Astrocyte (in vitro differentiated cells and primary cell): ENCODE results near the gene SHC3. TPM values are rescaled to one million over a fixed set of nuclear protein-coding genes. Genes with fewer than 3 reads are reported as not detected.

ENCODE experiments used
- DNase-seq: peaks from one replicate; pipeline ENCODE4 v3.0.0-alpha.2; 2010; ENCODE audit warnings: low read depth
- FAIRE-seq: peaks from 2 replicates; lab custom pipeline; 2011; peaks lifted over from hg19 to GRCh38; lab: Jason Lieb, UNC
- H2AFZ ChIP-seq: 2 replicates; pipeline ENCODE4 v1.6.0; 2012; ENCODE audit warnings: low read depth, low read length, inconsistent platforms
- H3K27ac ChIP-seq: 2 replicates; pipeline ENCODE4 v1.5.1; 2011; ENCODE audit warnings: low read depth, low read length, inconsistent platforms
- H3K27me3 ChIP-seq: 2 replicates; pipeline ENCODE4 v1.6.0; 2011; ENCODE audit warnings: low read length, inconsistent platforms; ENCODE audit not compliant: insufficient read depth
- H3K36me3 ChIP-seq: 2 replicates; pipeline ENCODE4 v1.5.1; 2011; ENCODE audit warnings: low read length, inconsistent platforms; ENCODE audit not compliant: insufficient read depth
- H3K4me1 ChIP-seq: 2 replicates; pipeline ENCODE4 v1.5.1; 2011; ENCODE audit warnings: low read length, inconsistent platforms; ENCODE audit not compliant: insufficient read depth
- H3K4me2 ChIP-seq: 2 replicates; pipeline ENCODE4 v1.6.0; 2012; ENCODE audit warnings: low read length, inconsistent platforms
- H3K4me3 ChIP-seq: 2 replicates; pipeline ENCODE4 v1.5.1; 2011; ENCODE audit warnings: low read depth, mild to moderate bottlenecking, low read length, inconsistent platforms; ENCODE audit not compliant: insufficient read depth
- H3K79me2 ChIP-seq: 2 replicates; pipeline ENCODE4 v1.6.0; 2012; ENCODE audit warnings: mild to moderate bottlenecking, low read length, inconsistent platforms; ENCODE audit not compliant: insufficient read depth
- H3K9ac ChIP-seq: 2 replicates; pipeline ENCODE4 v1.6.0; 2012; ENCODE audit warnings: mild to moderate bottlenecking, low read length, inconsistent platforms
- H3K9me3 ChIP-seq: 2 replicates; pipeline ENCODE4 v1.5.1; 2012; ENCODE audit warnings: low read depth, mild to moderate bottlenecking, low read length, inconsistent platforms; ENCODE audit not compliant: insufficient read depth
- H4K20me1 ChIP-seq: 2 replicates; pipeline ENCODE4 v1.6.0; 2012; ENCODE audit warnings: low read length, inconsistent platforms; ENCODE audit not compliant: insufficient read depth
- H3K27ac Mint-ChIP-seq: one replicate; pipeline ENCODE4 v1.8.0; 2021; ENCODE audit warnings: mild to moderate bottlenecking, mixed read lengths; ENCODE audit not compliant: unreplicated experiment
- H3K27me3 Mint-ChIP-seq: one replicate; pipeline ENCODE4 v1.8.0; 2021; ENCODE audit warnings: low read depth, mixed read lengths; ENCODE audit not compliant: unreplicated experiment
- H3K36me3 Mint-ChIP-seq: one replicate; pipeline ENCODE4 v1.8.0; 2021; ENCODE audit warnings: low read depth, mixed read lengths; ENCODE audit not compliant: unreplicated experiment
- H3K4me1 Mint-ChIP-seq: one replicate; pipeline ENCODE4 v1.8.0; 2021; ENCODE audit warnings: low read depth, mixed read lengths; ENCODE audit not compliant: unreplicated experiment
- H3K4me3 Mint-ChIP-seq: one replicate; pipeline ENCODE4 v1.8.0; 2021; ENCODE audit warnings: mild to moderate bottlenecking, moderate library complexity, mixed read lengths; ENCODE audit not compliant: unreplicated experiment
- H3K9me3 Mint-ChIP-seq: one replicate; pipeline ENCODE4 v1.8.0; 2021; ENCODE audit warnings: mild to moderate bottlenecking, mixed read lengths; ENCODE audit not compliant: unreplicated experiment
- CTCF ChIP-seq: IDR thresholded peaks from 2 replicates; pipeline ENCODE4 v1.5.1; 2011; ENCODE audit warnings: low read depth, mild to moderate bottlenecking, inconsistent platforms, low read length, moderate library complexity; ENCODE audit not compliant: insufficient read depth
- EZH2 ChIP-seq: IDR thresholded peaks from 2 replicates; pipeline ENCODE4 v1.6.1; 2012; ENCODE audit warnings: mild to moderate bottlenecking, low read length, inconsistent platforms; ENCODE audit not compliant: insufficient read depth
- total RNA-seq: library from RNA; stranded (reverse); gene quantifications from 2 replicates; pipeline ENCODE4 v1.2.1, GENCODE V29; 2021

Gene SHC3
- total RNA-seq, 1 donor from 2014 or later: 4.6 TPM

DNA sequence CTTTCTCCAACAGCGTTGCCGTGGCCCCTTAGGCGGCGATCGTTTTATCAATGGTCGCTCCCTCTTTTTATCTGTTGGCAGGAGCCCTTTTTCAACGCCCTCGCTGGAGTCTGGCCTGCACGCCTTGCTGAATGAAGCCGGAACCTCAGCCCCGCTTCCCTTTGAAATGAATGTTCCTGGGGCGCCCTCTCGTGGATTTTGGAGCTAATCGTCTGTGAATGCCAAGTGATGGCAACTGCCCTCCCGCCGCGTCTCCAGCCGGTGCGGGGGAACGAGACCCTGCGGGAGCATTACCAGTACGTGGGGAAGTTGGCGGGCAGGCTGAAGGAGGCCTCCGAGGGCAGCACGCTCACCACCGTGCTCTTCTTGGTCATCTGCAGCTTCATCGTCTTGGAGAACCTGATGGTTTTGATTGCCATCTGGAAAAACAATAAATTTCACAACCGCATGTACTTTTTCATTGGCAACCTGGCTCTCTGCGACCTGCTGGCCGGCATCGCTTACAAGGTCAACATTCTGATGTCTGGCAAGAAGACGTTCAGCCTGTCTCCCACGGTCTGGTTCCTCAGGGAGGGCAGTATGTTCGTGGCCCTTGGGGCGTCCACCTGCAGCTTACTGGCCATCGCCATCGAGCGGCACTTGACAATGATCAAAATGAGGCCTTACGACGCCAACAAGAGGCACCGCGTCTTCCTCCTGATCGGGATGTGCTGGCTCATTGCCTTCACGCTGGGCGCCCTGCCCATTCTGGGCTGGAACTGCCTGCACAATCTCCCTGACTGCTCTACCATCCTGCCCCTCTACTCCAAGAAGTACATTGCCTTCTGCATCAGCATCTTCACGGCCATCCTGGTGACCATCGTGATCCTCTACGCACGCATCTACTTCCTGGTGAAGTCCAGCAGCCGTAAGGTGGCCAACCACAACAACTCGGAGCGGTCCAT lies 177.4 kb downstream of the SHC3 start:
- Mint-ChIP-seq H3K4me3 (peak overlapping the region; percentile 40), H3K4me1 (peaks cover 21% of the 10 kb centered on the region), H3K36me3 (peaks cover 11% of the 10 kb centered on the region), H3K27ac (peak overlapping the region; percentile 7), H3K9me3 (peaks cover 2% of the 10 kb centered on the region), H3K27me3 (no peaks in the 10 kb centered on the region)
- H3K36me3 ChIP-seq: peaks cover 31% of the 10 kb centered on the region
- no peaks in the 10 kb centered on the region for H3K27me3 ChIP-seq
- peaks cover 20% of the 10 kb centered on the region for H3K79me2 ChIP-seq
- DNase-seq (peak; percentile 62), FAIRE-seq (peak; percentile 23)
- TF ChIP-seq EZH2: no peak
- TF ChIP-seq CTCF: peak; percentile 65
- peaks cover 17% of the 10 kb centered on the region for H3K4me1 ChIP-seq
- H3K4me2 ChIP-seq: peak overlapping the region; percentile 62
- H3K9me3 ChIP-seq: no peaks in the 10 kb centered on the region
- no peak overlapping the region for H3K4me3 ChIP-seq
- H2AFZ ChIP-seq: peak overlapping the region; percentile 13
- H4K20me1 ChIP-seq: peaks cover 46% of the 10 kb centered on the region
- H3K27ac ChIP-seq: peak overlapping the region; percentile 5
- H3K9ac ChIP-seq: peak overlapping the region; percentile 52

DNA sequence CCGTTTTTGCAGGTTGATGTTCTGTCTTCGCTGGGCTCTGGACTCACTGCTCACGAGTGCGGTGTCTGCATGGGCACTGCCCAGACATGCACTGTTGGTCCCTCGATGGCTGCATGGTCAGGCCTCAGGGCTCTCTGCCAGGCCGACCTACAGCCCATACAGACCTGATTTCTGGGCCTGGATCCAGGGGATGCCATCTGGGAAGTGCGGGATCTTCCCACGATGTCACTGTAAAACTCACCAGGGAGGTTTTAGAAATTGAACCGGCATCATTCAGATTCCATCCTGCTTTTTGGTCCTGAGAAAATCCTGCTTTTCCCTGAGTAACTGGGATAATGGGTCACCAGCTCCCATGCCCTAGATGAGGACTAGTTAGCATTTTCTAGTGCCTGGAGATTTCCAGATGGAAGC lies 178.2 kb downstream of the SHC3 start:
- FAIRE-seq (no peak), DNase-seq (no peak)
- H3K4me1 ChIP-seq: peaks cover 17% of the 10 kb centered on the region
- H3K79me2 ChIP-seq: peaks cover 29% of the 10 kb centered on the region
- H4K20me1 ChIP-seq: peaks cover 46% of the 10 kb centered on the region
- H3K27ac ChIP-seq: peak overlapping the region; percentile 5
- H3K4me3 ChIP-seq: no peak overlapping the region
- H2AFZ ChIP-seq: no peak overlapping the region
- no peaks in the 10 kb centered on the region for H3K9me3 ChIP-seq
- Mint-ChIP-seq H3K27ac (peak overlapping the region; percentile 72), H3K4me3 (no peak overlapping the region), H3K36me3 (peaks cover 13% of the 10 kb centered on the region), H3K9me3 (peaks cover 2% of the 10 kb centered on the region), H3K4me1 (peaks cover 21% of the 10 kb centered on the region), H3K27me3 (no peaks in the 10 kb centered on the region)
- peak overlapping the region; percentile 52 for H3K9ac ChIP-seq
- no peaks in the 10 kb centered on the region for H3K27me3 ChIP-seq
- H3K4me2 ChIP-seq: peak overlapping the region; percentile 62
- TF ChIP-seq EZH2 (no peak), CTCF (no peak)
- peaks cover 35% of the 10 kb centered on the region for H3K36me3 ChIP-seq

DNA sequence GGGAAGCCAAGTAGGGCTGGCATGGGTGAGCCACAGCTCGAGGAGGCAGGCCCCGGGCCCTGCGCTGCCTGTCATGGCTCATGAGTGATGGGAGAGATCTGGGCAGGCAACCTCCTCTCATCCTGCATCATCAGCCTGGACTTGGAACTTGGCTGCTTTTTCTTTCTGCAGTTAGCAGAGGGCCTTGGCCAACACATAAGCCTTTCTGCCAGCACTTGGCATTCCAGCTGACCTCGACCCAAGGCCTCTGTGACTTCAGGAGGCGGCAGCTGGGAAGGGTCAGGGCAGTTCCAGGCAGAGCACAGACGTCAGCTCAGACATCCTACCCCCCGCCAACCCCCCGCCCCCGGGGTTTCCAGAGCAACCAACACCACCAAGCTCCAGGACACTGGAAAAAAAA lies 179.7 kb downstream of the SHC3 start:
- Histone ChIP-seq H2AFZ (no peak overlapping the region), H3K27ac (no peak overlapping the region), H4K20me1 (peaks cover 58% of the 10 kb centered on the region)

More for the DNA sequence above, 179.7 kb downstream of the SHC3 start:
- Histone ChIP-seq H3K4me1 (peaks cover 28% of the 10 kb centered on the region), H3K4me3 (no peak overlapping the region), H3K9me3 (no peaks in the 10 kb centered on the region), H3K27me3 (no peaks in the 10 kb centered on the region), H3K9ac (no peak overlapping the region), H3K4me2 (no peak overlapping the region), H3K79me2 (peaks cover 44% of the 10 kb centered on the region), H3K36me3 (peaks cover 36% of the 10 kb centered on the region)
- TF ChIP-seq EZH2 (no peak), CTCF (no peak)
- peaks cover 2% of the 10 kb centered on the region for H3K9me3 Mint-ChIP-seq
- peaks cover 2% of the 10 kb centered on the region for H3K27me3 Mint-ChIP-seq
- DNase-seq: peak; percentile 54
- peaks cover 17% of the 10 kb centered on the region for H3K36me3 Mint-ChIP-seq
- peaks cover 32% of the 10 kb centered on the region for H3K4me1 Mint-ChIP-seq
- no peak overlapping the region for H3K4me3 Mint-ChIP-seq
- no peak overlapping the region for H3K27ac Mint-ChIP-seq
- FAIRE-seq: no peak
